Gastrocnemius medialis (tissue), 4 donors: ENCODE results near the gene UNC5C.

Experiments used
- CTCF ChIP-seq, 5 experiments: fragments of 450-650 bp in 3 of 5; fragments of 200-600 bp in 2 of 5; sonication (generic) in 2 of 5; IDR thresholded peaks in 4 of 5; conservative IDR thresholded peaks in 1 of 5; 1 replicate in 4 of 5; 2 replicates in 1 of 5; pipeline ENCODE4 v1.5.1; 2016 to 2019; ENCODE audit warnings: antibody characterized with exemption in 5 of 5, mild to moderate bottlenecking in 3 of 5, moderate library complexity in 3 of 5
- POLR2A ChIP-seq, 2 donors: fragments of 450-650 bp; IDR thresholded peaks; one replicate each; pipeline ENCODE4 v1.6.1; 2017; ENCODE audit warnings: antibody characterized with exemption in 2 of 2, mild to moderate bottlenecking in 2 of 2, moderate library complexity in 2 of 2

DNA sequence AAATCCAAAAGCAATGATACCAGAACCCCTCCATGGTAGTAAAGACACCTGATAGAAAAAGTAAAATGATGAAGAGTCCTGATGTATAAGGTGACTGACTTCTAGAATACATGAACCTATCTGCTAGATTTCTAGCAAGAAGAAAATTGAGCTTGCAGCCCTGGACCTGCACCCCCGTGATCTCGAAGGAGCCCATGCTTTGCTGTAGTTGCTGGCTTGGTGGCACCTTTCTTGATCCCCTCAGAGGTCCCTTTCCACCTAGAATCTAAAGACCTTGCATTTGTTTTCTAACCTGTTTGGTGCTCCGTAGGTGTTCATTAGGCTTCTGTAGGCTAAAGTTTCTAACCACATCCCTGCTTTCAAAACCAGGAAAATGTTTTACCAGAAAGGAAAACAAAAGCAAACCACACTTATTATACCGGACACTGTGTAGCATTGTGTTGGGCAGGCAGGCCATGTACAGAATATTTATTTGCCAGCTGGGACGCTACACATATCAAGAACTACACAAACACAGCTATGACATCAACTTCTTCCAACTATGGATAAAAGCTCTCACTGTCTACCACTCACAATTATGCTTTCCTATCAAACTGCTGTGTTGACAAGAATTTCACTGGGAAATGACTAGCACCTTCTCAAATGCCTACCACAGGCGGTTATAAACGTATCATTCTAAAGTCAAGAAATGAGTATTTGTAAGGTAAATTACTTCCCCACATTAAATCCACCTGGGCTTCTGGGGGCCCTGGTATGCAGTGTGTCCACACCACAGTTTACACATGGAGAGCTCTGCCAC is 316.2 kb downstream of the UNC5C start:
- TF ChIP-seq CTCF (IDR thresholded peaks at IDR 0.05 in 4 of 5, conservative IDR thresholded peaks at IDR 0.05 in 1 of 5) (no peak), POLR2A (IDR thresholded peaks at IDR 0.05) (no peak)
